ENCODE results near the gene NOD2. TPM values are rescaled to one million over a fixed set of nuclear protein-coding genes. Genes with fewer than 3 reads are reported as not detected.

The NOD2 gene
- total and polyA plus RNA-seq, 2 of the 13 experiments (the other 11 are each of a cell fraction or from before 2014, with no cell fraction given) = 0.27 to 0.81 TPM

GRCh38 chr16:50709061-50709684 lies 15.8 kb downstream of the NOD2 start (continued):
- no peak for TF ChIP-seq MED1 (CRISPR knock-in tag; IDR thresholded peaks at IDR 0.05)
- no peak for TF ChIP-seq SRF (IDR thresholded peaks at IDR 0.05; ENCODE audit: low read depth, low read length)
- TF ChIP-seq MXI1 (IDR thresholded peaks at IDR 0.05; ENCODE audit: borderline replicate concordance, low read depth, low read length) = no peak
- no peak for TF ChIP-seq KDM2A (CRISPR knock-in tag; IDR thresholded peaks at IDR 0.05; ENCODE audit: borderline replicate concordance, low read depth)
- no peak for TF ChIP-seq HINFP (CRISPR knock-in tag; IDR thresholded peaks at IDR 0.05; ENCODE audit: low read depth)

- Histone ChIP-seq H3K79me2 (ENCODE audit: insufficient read depth, low read length) (no peaks in the 10 kb centered on the region), H3K4me2 (ENCODE audit: low read depth, low read length) (no peak overlapping the region), H3K27me3 (ENCODE audit: control insufficient read depth in 1 of 2, insufficient read depth in 2 of 2, low read length in 2 of 2) (peaks cover 0 to 20% of the 10 kb centered on the region in 2 experiments; a peak in 2 of 5 replicates), H2AFZ (ENCODE audit: low read length) (no peak overlapping the region), H3K9me3 (ENCODE audit: low read length) (peaks cover 8% of the 10 kb centered on the region), H3K36me3 (replicated peaks in 1 of 2; ENCODE audit: control insufficient read depth in 1 of 2, insufficient read depth in 2 of 2, low read length in 2 of 2) (no peaks in the 10 kb centered on the region), H3K9ac (ENCODE audit: insufficient read depth, low read depth, low read length) (no peak overlapping the region), H3K27ac (ENCODE audit: extremely low read length, insufficient read depth, low read length) (no peak overlapping the region), H4K20me1 (ENCODE audit: insufficient read depth, low read length) (no peaks in the 10 kb centered on the region), H3K4me3 (replicated peaks in 1 of 3; ENCODE audit: insufficient read depth in 1 of 3, low read depth in 2 of 3, low read length in 3 of 3) (no peak overlapping the region), H3K4me1 (ENCODE audit: insufficient read depth, low read length) (peaks cover 10% of the 10 kb centered on the region)
- ChIA-PET CTCF (ENCODE audit: low intra/inter-chr PET ratio, low total read pairs) (no interaction called here), POLR2A (no interaction called here)
- BruUV-seq (replicated peaks) = no TSS peak
- no peak for ATAC-seq
- in situ Hi-C loops (cut with HindIII; ENCODE audit: extremely low pct_ligation_motif_present, low pct_unique_long_range_greater_than_20kb) = no loop called here
- no peak for TF ChIP-seq ZNF646 (CRISPR knock-in tag; IDR thresholded peaks at IDR 0.05)
- no peak for DNase-seq (ENCODE audit: low spot score)
- FAIRE-seq = no peak
- 42% methylated on average over 5 of the region's 5 CpGs for WGBS (ENCODE audit: low lambda C conversion rate)
- intact Hi-C loops (cut with micrococcal nuclease; ENCODE audit: unreplicated experiment) = no loop called here
Observed at GRCh38 chr16:50709980-50710379, 16.6 kb downstream of the NOD2 start.

Data from HepG2 (cell line).